WTC11 (cell line): ENCODE data around the gene BRSK2. TPM values are rescaled to one million over a fixed set of nuclear protein-coding genes. Genes with fewer than 3 reads are reported as not detected.

ENCODE experiments used
- ATAC-seq: fragments of 200-7000 bp; cut with Tn5 transposase; 2 replicates; pipeline ENCODE4 v1.10.0; 2021; ENCODE audit warnings: mild to moderate bottlenecking, moderate library complexity
- CTCF ChIA-PET: fragments of 300-600 bp; sonication (Branson Sonifier 250); formaldehyde crosslinking; loops from one replicate; lab custom pipeline; 2021; ENCODE audit warnings: antibody characterized with exemption; lab: Charles Lee
- POLR2A ChIA-PET: fragments of 350-600 bp; sonication (Branson Sonifier 250); formaldehyde crosslinking; loops from one replicate; lab custom pipeline; 2021; ENCODE audit warnings: antibody characterized with exemption; lab: Charles Lee
- DNase-seq: peaks from one replicate; pipeline ENCODE4 v3.0.0; 2021; ENCODE audit warnings: low spot score
- H3K27ac Mint-ChIP-seq: 2 replicates; pipeline ENCODE4 v1.8.0; 2021; ENCODE audit warnings: mixed read lengths
- H3K27me3 Mint-ChIP-seq: 2 replicates; pipeline ENCODE4 v1.8.0; 2021; ENCODE audit warnings: low read depth, mild to moderate bottlenecking, moderate library complexity, mixed read lengths
- H3K36me3 Mint-ChIP-seq: 2 replicates; pipeline ENCODE4 v1.8.0; 2021; ENCODE audit warnings: mixed read lengths
- H3K4me1 Mint-ChIP-seq: 2 replicates; pipeline ENCODE4 v1.8.0; 2022; ENCODE audit warnings: mixed read lengths
- H3K4me3 Mint-ChIP-seq: 2 replicates; pipeline ENCODE4 v1.8.0; 2021; ENCODE audit warnings: mild to moderate bottlenecking, moderate library complexity, mixed read lengths
- H3K9me3 Mint-ChIP-seq: 2 replicates; pipeline ENCODE4 v1.8.0; 2021; ENCODE audit warnings: mixed read lengths
- CREM ChIP-seq: sonication (generic); formaldehyde crosslinking; IDR thresholded peaks from 2 replicates; pipeline ENCODE4 v1.8.1; 2022; ENCODE audit warnings: mild to moderate bottlenecking, missing genetic modification reagents, moderate library complexity
- ESRRA ChIP-seq: sonication (generic); formaldehyde crosslinking; IDR thresholded peaks from 2 replicates; pipeline ENCODE4 v1.8.1; 2022; ENCODE audit warnings: mild to moderate bottlenecking, missing genetic modification reagents, borderline replicate concordance
- FOXK1 ChIP-seq: sonication (generic); formaldehyde crosslinking; IDR thresholded peaks from 2 replicates; pipeline ENCODE4 v1.8.0; 2022; ENCODE audit warnings: mild to moderate bottlenecking, moderate library complexity, missing genetic modification reagents
- MXD4 ChIP-seq: fragments of 250-450 bp; sonication (Bioruptor Pico); IDR thresholded peaks from 2 replicates; pipeline ENCODE4 v1.8.0; 2021; ENCODE audit warnings: mild to moderate bottlenecking, moderate library complexity, borderline replicate concordance
- SOX15 ChIP-seq: fragments of 250-450 bp; sonication (Bioruptor Pico); IDR thresholded peaks from 2 replicates; pipeline ENCODE4 v1.9.0; 2021; ENCODE audit warnings: mild to moderate bottlenecking
- TEAD4 ChIP-seq: sonication (generic); formaldehyde crosslinking; IDR thresholded peaks from 2 replicates; pipeline ENCODE4 v1.8.0; 2022; ENCODE audit warnings: mild to moderate bottlenecking, missing genetic modification reagents
- ZNF121 ChIP-seq: sonication (generic); formaldehyde crosslinking; IDR thresholded peaks from 2 replicates; pipeline ENCODE4 v1.8.0; 2023; ENCODE audit warnings: missing genetic modification reagents
- ZNF423 ChIP-seq: fragments of 250-450 bp; sonication (Bioruptor Pico); IDR thresholded peaks from 2 replicates; pipeline ENCODE4 v2.1.2; 2022; ENCODE audit warnings: mild to moderate bottlenecking, moderate library complexity
- total RNA-seq: library from RNA; stranded (reverse); gene quantifications from 3 replicates; pipeline ENCODE4 v1.2.3, GENCODE V29; 2021
- TF ChIP-seq, protein P1 (sequence below): sonication (generic); formaldehyde crosslinking; IDR thresholded peaks from 2 replicates; pipeline ENCODE4 v1.8.1; 2023; ENCODE audit warnings: mild to moderate bottlenecking, moderate library complexity, missing genetic modification reagents
- TF ChIP-seq, protein P2 (sequence below): sonication (generic); formaldehyde crosslinking; IDR thresholded peaks from 2 replicates; pipeline ENCODE4 v1.8.0; 2022; ENCODE audit warnings: mild to moderate bottlenecking, missing genetic modification reagents
- TF ChIP-seq, protein P3 (sequence below): sonication (generic); formaldehyde crosslinking; conservative IDR thresholded peaks from 2 replicates; pipeline ENCODE4 v1.8.1; 2022; ENCODE audit warnings: mild to moderate bottlenecking, missing genetic modification reagents
- TF ChIP-seq, protein P4 (sequence below): fragments of 250-450 bp; sonication (Bioruptor Pico); IDR thresholded peaks from 2 replicates; pipeline ENCODE4 v1.8.0; 2021; ENCODE audit warnings: mild to moderate bottlenecking
- TF ChIP-seq, protein P5 (sequence below): sonication (generic); formaldehyde crosslinking; IDR thresholded peaks from 2 replicates; pipeline ENCODE4 v1.8.1; 2023; ENCODE audit warnings: mild to moderate bottlenecking, missing genetic modification reagents, moderate library complexity
- TF ChIP-seq, protein P6 (sequence below): fragments of 250-450 bp; sonication (Bioruptor Pico); conservative IDR thresholded peaks from 2 replicates; pipeline ENCODE4 v1.9.0; 2021; ENCODE audit warnings: mild to moderate bottlenecking
- TF ChIP-seq, protein P7 (sequence below): fragments of 200-600 bp; IDR thresholded peaks from 2 replicates; pipeline ENCODE4 v1.8.0; 2022; ENCODE audit warnings: antibody characterized with exemption

The BRSK2 gene
- total RNA-seq, 1 experiment from 2014 or later: 34.5 TPM

DNA sequence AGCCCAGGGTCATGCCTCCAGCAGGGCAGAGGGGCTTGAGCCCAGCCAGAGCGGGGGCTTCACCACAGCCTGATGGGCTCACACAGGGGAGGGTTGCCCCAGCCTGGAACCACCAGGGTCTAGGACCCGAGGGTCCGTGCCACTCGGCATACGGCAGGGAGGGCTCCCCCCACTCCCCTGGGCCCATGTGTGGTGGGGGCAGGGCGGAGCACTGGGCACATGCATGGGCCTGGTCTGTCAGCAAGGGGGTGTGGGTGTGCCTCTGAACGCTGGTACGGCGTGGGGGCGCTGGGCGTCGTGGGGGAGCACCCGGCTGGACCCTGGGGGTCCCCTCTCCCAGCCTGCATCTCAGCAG lies 67.6 kb downstream of the BRSK2 start:
- TF ChIP-seq TEAD4 (CRISPR knock-in tag) (no peak), CREM (CRISPR knock-in tag) (no peak), SOX15 (CRISPR knock-in tag) (no peak)
- TF ChIP-seq, protein P1, sequence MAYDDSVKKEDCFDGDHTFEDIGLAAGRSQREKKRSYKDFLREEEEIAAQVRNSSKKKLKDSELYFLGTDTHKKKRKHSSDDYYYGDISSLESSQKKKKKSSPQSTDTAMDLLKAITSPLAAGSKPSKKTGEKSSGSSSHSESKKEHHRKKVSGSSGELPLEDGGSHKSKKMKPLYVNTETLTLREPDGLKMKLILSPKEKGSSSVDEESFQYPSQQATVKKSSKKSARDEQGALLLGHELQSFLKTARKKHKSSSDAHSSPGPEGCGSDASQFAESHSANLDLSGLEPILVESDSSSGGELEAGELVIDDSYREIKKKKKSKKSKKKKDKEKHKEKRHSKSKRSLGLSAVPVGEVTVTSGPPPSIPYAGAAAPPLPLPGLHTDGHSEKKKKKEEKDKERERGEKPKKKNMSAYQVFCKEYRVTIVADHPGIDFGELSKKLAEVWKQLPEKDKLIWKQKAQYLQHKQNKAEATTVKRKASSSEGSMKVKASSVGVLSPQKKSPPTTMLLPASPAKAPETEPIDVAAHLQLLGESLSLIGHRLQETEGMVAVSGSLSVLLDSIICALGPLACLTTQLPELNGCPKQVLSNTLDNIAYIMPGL: no peak
- TF ChIP-seq, protein P2, sequence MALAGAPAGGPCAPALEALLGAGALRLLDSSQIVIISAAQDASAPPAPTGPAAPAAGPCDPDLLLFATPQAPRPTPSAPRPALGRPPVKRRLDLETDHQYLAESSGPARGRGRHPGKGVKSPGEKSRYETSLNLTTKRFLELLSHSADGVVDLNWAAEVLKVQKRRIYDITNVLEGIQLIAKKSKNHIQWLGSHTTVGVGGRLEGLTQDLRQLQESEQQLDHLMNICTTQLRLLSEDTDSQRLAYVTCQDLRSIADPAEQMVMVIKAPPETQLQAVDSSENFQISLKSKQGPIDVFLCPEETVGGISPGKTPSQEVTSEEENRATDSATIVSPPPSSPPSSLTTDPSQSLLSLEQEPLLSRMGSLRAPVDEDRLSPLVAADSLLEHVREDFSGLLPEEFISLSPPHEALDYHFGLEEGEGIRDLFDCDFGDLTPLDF: no peak
- POLR2A ChIA-PET: interaction anchor here (0.6 kb wide), 1 partner anchor 329 kb away, joined by 3 read pairs; no protein-coding TSS in a partner anchor
- Mint-ChIP-seq H3K9me3 (no peaks in the 10 kb centered on the region), H3K4me3 (no peak overlapping the region), H3K27me3 (no peaks in the 10 kb centered on the region), H3K36me3 (no peaks in the 10 kb centered on the region), H3K27ac (no peak overlapping the region), H3K4me1 (no peaks in the 10 kb centered on the region)
- DNase-seq (no peak), ATAC-seq (no peak)
- CTCF ChIA-PET: no interaction called here

DNA sequence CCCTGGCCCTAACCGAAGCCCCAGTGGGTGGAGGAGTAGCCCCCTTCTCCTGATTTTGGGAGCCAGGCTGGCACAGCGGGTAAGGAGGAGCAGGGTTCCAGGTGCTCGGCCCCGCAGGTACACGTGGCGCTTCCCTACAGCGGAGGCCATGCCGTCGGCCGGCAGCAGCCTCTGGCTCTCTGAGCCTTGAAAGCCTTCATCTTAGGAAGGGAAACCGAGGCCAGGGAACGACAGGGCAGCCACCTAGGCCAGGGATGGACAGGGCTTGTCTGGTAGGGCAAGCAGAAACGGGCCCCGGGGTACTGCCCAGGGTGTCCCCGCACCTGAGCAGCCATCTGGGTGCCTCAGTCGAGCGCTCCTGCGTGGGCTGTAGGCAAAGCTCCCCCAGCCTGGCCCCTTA lies 68.1 kb downstream of the BRSK2 start:
- DNase-seq (no peak), ATAC-seq (no peak)
- Mint-ChIP-seq H3K27ac (no peak overlapping the region), H3K9me3 (no peaks in the 10 kb centered on the region), H3K36me3 (no peaks in the 10 kb centered on the region), H3K27me3 (no peaks in the 10 kb centered on the region), H3K4me1 (no peaks in the 10 kb centered on the region), H3K4me3 (no peak overlapping the region)
- ChIA-PET CTCF (interaction anchor here (0.7 to 1.0 kb wide), 2 partner anchors 50 to 53 kb away, joined by 3 to 4 read pairs; no protein-coding TSS in a partner anchor), POLR2A (no interaction called here)
- TF ChIP-seq, protein P3, sequence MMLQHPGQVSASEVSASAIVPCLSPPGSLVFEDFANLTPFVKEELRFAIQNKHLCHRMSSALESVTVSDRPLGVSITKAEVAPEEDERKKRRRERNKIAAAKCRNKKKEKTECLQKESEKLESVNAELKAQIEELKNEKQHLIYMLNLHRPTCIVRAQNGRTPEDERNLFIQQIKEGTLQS (CRISPR knock-in tag): no peak
- TF ChIP-seq, protein P4, sequence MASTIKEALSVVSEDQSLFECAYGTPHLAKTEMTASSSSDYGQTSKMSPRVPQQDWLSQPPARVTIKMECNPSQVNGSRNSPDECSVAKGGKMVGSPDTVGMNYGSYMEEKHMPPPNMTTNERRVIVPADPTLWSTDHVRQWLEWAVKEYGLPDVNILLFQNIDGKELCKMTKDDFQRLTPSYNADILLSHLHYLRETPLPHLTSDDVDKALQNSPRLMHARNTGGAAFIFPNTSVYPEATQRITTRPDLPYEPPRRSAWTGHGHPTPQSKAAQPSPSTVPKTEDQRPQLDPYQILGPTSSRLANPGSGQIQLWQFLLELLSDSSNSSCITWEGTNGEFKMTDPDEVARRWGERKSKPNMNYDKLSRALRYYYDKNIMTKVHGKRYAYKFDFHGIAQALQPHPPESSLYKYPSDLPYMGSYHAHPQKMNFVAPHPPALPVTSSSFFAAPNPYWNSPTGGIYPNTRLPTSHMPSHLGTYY (CRISPR knock-in tag): no peak
- TF ChIP-seq, all 79 proteins: peak for 0

DNA sequence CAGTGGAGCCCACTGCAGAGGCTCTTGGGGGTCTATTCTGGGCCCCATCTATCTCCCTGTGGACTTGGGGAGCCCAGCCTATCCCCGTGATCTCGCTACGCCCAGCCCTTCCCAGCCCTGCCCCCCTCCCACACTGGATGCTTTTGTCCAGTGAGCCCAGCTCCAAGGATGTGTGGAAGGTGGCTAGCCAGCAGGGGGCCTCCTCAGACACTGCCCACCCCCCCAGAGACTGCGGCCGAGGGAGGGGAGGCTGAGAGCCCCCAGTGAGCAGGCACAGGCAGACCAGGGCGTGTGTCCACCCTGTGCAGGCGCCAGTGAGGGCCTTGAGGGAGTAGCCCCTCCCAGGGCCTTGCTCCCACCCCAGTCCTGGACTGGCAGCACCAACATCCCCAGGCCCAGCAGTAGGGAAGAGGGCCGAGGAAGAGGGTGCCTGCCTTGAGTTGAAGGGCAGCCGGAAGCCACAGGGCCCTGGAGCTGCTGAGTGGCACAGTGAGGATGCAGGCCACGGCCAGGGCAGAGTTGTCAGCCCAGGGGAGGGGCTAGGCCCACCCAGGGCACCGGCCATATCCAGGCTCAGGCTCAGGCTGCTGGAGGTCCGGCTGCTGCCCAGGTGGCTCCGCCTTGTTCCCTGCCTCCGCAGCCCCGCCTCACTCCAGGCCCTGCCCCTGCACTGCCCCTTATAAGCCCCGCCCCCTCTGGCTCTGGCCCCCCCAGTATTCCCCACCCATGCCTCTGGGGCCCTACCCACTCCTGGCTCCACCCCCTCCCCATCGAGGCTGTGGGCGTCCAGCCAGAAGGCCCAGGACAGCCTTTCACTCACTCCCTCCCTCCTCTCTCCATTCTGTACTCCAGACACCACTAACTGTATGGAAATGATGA lies 68.8 kb downstream of the BRSK2 start:
- POLR2A ChIA-PET: no interaction called here
- CTCF ChIA-PET: interaction anchor here (0.7 to 1.0 kb wide), 2 partner anchors 49 to 53 kb away, joined by 3 to 4 read pairs; no protein-coding TSS in a partner anchor

DNA sequence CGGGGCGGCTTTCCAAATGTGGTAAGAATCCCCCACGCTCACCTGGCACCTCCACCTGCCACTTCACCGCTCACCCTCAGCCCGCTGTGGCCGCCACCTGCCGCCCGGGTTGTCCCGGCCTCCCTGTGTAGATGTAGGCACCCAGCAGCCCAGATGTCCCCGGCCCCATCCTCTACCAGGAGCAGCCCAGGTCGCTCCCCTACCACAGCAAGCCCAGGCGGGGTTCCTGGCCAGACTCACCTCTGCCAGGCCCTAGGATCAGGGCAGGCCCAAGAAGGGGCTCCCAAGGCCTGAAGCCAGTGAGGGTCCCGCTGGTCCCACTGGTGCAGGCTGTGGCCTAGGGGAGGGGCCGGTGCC lies 69.5 kb downstream of the BRSK2 start:
- H3K4me1 Mint-ChIP-seq: no peaks in the 10 kb centered on the region
- no peaks in the 10 kb centered on the region for H3K36me3 Mint-ChIP-seq
- no peaks in the 10 kb centered on the region for H3K27me3 Mint-ChIP-seq
- ChIA-PET POLR2A (no interaction called here), CTCF (interaction anchor here (0.7 to 0.9 kb wide), 2 partner anchors 38 to 46 kb away, joined by 4 to 6 read pairs; no protein-coding TSS in a partner anchor)
- no peaks in the 10 kb centered on the region for H3K9me3 Mint-ChIP-seq
- ATAC-seq: no peak
- no peak overlapping the region for H3K4me3 Mint-ChIP-seq
- DNase-seq: no peak
- H3K27ac Mint-ChIP-seq: no peak overlapping the region
- TF ChIP-seq, protein P5, sequence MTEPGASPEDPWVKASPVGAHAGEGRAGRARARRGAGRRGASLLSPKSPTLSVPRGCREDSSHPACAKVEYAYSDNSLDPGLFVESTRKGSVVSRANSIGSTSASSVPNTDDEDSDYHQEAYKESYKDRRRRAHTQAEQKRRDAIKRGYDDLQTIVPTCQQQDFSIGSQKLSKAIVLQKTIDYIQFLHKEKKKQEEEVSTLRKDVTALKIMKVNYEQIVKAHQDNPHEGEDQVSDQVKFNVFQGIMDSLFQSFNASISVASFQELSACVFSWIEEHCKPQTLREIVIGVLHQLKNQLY (CRISPR knock-in tag): no peak
- TF ChIP-seq, protein P6, sequence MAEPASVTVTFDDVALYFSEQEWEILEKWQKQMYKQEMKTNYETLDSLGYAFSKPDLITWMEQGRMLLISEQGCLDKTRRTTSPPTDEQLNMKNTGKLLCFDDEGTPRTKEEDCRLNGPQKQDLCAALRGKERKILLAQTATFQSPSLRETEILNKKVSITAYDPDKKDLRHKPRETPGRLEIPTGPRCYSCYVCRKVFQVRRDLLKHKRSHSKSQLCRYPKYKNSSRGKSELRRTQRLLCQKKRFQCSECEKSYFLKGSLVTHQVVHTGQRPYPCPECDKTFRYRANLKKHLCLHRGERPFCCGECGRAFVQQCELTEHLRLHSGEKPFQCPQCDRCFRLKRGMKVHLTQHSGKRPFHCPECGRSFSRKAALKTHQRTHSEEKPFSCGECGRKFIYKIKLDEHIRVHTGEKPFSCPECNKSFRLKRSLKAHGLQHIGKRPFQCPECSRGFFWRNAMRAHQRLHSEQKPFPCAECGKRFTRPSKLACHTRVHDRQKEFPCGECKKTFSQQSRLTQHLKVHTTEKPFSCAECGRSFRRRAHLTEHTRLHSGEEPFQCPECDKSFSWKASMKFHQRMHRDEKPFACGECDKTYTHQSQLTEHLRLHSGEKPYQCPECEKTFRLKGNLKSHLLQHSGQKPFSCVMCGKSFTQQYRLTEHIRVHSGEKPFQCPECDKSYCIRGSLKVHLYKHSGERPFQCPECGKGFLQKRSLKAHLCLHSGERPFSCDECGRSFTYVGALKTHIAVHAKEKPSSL: no peak
- TF ChIP-seq MXD4 (CRISPR knock-in tag) (no peak), ZNF423 (CRISPR knock-in tag) (no peak)
- TF ChIP-seq, protein P7, sequence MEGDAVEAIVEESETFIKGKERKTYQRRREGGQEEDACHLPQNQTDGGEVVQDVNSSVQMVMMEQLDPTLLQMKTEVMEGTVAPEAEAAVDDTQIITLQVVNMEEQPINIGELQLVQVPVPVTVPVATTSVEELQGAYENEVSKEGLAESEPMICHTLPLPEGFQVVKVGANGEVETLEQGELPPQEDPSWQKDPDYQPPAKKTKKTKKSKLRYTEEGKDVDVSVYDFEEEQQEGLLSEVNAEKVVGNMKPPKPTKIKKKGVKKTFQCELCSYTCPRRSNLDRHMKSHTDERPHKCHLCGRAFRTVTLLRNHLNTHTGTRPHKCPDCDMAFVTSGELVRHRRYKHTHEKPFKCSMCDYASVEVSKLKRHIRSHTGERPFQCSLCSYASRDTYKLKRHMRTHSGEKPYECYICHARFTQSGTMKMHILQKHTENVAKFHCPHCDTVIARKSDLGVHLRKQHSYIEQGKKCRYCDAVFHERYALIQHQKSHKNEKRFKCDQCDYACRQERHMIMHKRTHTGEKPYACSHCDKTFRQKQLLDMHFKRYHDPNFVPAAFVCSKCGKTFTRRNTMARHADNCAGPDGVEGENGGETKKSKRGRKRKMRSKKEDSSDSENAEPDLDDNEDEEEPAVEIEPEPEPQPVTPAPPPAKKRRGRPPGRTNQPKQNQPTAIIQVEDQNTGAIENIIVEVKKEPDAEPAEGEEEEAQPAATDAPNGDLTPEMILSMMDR: no peak

More for the DNA sequence above, 68.8 kb downstream of the BRSK2 start:
- TF ChIP-seq, protein P7: no peak
- no peak for TF ChIP-seq ZNF121 (CRISPR knock-in tag)
- no peak for TF ChIP-seq ESRRA
- TF ChIP-seq FOXK1 (CRISPR knock-in tag): no peak
- Mint-ChIP-seq H3K27ac (no peak overlapping the region), H3K36me3 (no peaks in the 10 kb centered on the region), H3K9me3 (no peaks in the 10 kb centered on the region), H3K27me3 (no peaks in the 10 kb centered on the region), H3K4me3 (no peak overlapping the region), H3K4me1 (no peaks in the 10 kb centered on the region)
- DNase-seq (peak; percentile 53), ATAC-seq (peak; percentile 83)
